Measurements from ENCODE around the gene GPS1.

The GPS1 gene

DNA sequence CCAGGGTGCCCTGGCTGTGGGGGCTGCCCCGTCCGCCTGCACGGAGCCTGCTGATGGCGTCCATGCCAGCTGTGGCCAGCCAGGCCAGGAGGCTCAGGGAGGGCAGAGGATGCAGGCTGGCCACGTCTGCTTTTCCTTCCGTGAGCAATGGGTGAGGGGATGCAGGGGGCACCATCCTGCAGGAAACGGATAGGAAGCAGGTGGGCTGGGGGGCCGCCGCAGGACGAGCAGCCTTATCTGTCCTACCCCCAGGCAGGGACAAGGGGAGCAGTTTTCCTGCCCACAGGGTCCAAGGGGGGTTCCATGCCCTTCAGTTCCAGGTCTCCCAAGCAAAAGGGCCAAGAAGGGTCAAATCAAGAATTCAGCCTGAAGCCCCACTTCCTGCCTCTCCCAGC, 7.2 kb downstream of the GPS1 start:
- DNase-seq (ENCODE audit: extremely low read depth, low read depth) = no peak
- TF ChIP-seq, protein P1, sequence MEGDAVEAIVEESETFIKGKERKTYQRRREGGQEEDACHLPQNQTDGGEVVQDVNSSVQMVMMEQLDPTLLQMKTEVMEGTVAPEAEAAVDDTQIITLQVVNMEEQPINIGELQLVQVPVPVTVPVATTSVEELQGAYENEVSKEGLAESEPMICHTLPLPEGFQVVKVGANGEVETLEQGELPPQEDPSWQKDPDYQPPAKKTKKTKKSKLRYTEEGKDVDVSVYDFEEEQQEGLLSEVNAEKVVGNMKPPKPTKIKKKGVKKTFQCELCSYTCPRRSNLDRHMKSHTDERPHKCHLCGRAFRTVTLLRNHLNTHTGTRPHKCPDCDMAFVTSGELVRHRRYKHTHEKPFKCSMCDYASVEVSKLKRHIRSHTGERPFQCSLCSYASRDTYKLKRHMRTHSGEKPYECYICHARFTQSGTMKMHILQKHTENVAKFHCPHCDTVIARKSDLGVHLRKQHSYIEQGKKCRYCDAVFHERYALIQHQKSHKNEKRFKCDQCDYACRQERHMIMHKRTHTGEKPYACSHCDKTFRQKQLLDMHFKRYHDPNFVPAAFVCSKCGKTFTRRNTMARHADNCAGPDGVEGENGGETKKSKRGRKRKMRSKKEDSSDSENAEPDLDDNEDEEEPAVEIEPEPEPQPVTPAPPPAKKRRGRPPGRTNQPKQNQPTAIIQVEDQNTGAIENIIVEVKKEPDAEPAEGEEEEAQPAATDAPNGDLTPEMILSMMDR (IDR thresholded peaks at IDR 0.05; ENCODE audit: low read depth, low read length) = no peak

DNA sequence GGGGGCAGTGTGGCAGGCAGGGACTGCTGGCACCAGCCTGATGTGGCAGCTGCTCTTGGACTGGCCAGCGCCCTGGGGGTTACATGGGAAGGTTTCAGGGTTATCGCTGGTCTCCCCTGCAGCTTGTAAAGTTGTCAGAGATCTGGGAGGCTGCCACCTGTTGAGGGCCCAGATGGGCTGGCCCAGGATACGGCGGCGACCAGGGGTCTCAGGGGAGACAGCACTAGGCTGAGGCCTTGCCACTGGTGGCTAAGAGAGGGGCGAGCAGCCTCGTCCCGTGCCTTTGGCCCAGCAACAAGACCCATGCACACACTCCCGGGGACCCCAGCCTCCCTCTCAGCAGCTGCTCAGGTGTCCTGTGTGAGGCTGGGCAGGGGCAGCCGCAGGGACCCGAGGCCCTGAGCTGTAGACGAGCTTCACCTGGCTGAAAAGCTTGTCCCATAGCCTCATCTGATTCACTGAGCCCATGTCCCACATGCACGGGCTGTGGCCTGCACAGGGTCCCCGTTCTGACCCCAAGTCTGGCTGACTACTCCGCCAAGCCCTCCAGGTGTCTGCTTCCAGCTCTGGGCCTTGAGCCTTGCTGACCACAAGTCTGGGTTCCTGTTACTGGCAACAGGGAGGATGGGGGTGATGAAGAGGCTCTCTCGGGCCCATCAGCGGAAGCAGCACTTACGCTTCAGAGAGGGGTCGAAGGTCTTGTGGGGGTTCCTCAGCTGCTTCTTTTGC, 7.7 kb downstream of the GPS1 start:
- no peak for DNase-seq (ENCODE audit: extremely low read depth, low read depth)

DNA sequence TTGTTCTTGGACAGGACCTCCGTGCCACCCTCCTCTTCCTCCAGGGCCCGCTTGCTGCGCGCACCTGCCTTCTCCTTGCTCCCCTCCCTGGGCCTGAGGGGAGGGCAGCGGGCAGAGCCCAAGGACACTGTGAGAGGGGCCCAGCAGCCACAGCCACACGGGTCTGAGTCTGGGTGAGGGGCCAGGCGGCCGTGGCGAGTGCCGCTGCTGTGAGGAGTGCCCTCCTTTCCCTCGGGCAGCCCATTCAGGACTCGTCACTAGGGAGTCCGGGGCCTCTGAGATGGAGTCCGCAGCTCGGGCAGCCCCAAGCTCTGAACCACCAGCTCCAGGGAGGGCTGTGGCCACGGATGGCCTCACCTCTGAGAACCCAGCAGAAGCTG, 8.3 kb downstream of the GPS1 start:
- TF ChIP-seq, protein P1 (IDR thresholded peaks at IDR 0.05; ENCODE audit: low read depth, low read length) = no peak
- no peak for DNase-seq (ENCODE audit: extremely low read depth, low read depth)

More for the DNA sequence above, 7.7 kb downstream of the GPS1 start:
- TF ChIP-seq, protein P1 (IDR thresholded peaks at IDR 0.05; ENCODE audit: low read depth, low read length) = no peak

- DNase-seq (ENCODE audit: extremely low read depth, low read depth) = no peak
- TF ChIP-seq, protein P1 (IDR thresholded peaks at IDR 0.05; ENCODE audit: low read depth, low read length) = no peak
These were observed 8.9 kb downstream of the GPS1 start for GRCh38 chr17:82060614-82061013.

DNA sequence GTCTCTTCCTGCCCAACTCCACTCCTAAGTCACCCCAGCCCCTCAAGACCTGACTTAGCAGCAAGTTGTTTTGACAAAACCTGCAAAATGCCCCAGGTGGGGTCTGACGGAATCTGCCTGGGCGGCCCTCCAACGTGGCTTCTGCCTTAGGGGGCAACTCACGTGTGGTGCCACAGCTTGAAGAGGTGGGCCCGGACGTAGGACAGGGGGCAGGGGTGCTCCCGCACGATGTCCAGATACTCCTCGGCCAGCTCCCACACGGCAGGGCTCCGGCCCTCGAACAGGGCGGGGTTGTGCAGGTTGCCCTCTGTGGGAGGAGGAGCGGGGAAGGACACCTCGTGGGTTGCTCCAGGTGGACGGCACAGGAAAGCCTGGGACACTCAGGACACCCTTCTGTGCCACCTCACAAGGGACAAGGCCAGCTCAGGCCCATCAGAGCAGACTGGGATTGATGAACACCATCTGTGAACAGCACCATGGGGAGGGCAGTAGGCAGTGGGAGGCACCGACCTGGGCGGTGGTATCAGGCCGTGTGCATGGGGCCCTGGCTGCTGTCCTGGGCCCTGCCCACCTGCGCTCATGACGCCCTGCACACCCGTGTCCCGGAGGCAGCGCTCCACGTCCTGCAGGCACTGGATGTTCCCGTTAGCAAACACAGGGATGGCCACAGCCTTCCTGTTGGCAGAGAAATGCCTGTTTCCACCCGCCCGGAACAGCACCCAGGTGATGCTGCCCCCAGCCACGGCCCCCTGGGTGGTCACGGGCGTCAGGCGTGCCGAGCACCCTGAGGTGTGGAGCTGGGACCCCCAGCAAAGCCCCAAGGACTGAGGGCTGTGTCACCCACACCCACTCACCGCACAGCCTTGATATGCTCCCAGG, 9.6 kb downstream of the GPS1 start:
- TF ChIP-seq, protein P1 (IDR thresholded peaks at IDR 0.05; ENCODE audit: low read depth, low read length) = no peak
- DNase-seq (ENCODE audit: extremely low read depth, low read depth) = no peak

DNA sequence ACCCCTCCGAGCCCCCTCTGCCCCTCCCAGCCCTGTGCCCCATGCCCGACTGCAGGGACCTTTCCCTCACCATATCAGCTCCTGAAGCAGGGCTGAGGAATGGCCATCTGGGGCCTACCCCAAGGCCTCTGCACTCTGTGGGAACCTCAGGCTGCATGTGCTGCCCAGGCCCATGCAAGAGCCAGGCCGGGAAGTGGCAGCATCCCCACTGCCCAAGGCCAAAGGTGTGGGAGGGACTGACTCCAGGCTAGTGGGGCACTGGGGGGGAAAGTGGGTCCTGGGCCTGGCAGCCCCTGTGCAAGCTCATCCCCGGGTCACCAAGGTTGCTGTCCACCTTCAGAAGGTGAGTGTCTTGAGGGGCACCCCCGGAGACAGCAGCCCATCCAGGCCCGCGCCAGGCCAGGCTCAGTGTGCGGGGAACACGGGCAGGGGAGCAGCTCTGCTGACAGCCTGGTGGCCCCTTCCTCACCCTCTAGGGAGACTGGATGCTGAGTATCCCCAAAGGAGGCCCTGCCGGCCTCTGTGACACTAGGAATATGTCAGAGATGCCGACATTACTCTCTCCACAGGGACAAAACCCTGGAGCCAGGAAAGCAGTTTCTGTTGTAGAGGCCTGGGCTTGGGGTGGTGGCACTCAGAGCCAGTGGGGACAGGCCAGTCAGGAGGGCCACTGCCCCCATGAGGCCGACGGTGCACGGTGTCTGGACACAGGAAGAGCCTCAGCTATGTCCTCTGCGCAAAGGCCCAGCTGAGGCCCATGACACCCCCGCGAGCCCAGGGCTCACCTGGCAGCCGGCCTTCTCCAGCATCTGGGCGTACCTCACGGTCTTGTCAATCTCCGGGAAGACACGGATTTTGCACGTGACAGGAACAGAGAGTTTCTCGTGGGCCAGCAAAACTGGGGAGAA, 10.6 kb downstream of the GPS1 start:
- TF ChIP-seq, protein P1 (IDR thresholded peaks at IDR 0.05; ENCODE audit: low read depth, low read length) = no peak

More for the DNA sequence above, 10.6 kb downstream of the GPS1 start:
- no peak for DNase-seq (ENCODE audit: extremely low read depth, low read depth)
